Medulla oblongata (tissue), 1 donor: Measurements from ENCODE around the gene SMAD2.
"Not testable (repeated sequence)": the region's sequence is repeated elsewhere in the genome, so short reads cannot be mapped to it uniquely, and the experiment has no call there.

ENCODE experiments used
- DNase-seq: peaks from one replicate; pipeline ENCODE4 v3.0.0-alpha.2; 2015; ENCODE audit errors: extremely low spot score

Gene SMAD2

GRCh38 chr18:47844828-47845498 lies 85.5 kb downstream of the SMAD2 start:
- no peak for DNase-seq

- DNase-seq = no peak
These were observed 87.6 kb downstream of the SMAD2 start for GRCh38 chr18:47842836-47843235.

GRCh38 chr18:47838396-47838795 lies 92.1 kb downstream of the SMAD2 start:
- DNase-seq = no peak

- no peak for DNase-seq
These were observed 98.1 kb downstream of the SMAD2 start for GRCh38 chr18:47832348-47832747.

GRCh38 chr18:47831351-47831750 lies 99.1 kb downstream of the SMAD2 start:
- no peak for DNase-seq

- no peak for DNase-seq
These were observed 99.7 kb downstream of the SMAD2 start for GRCh38 chr18:47830772-47831171.

- no peak for DNase-seq
These were observed 100.6 kb downstream of the SMAD2 start for GRCh38 chr18:47829831-47830230.

GRCh38 chr18:47828031-47828430 lies 102.4 kb downstream of the SMAD2 start:
- DNase-seq = not testable (repeated sequence)

GRCh38 chr18:47826157-47827074 lies 104.0 kb downstream of the SMAD2 start:
- no peak for DNase-seq

GRCh38 chr18:47821314-47821713 lies 109.1 kb downstream of the SMAD2 start:
- DNase-seq = no peak

- no peak for DNase-seq
These were observed 112.7 kb downstream of the SMAD2 start for GRCh38 chr18:47817795-47818077.

GRCh38 chr18:47817017-47817794 lies 113.3 kb downstream of the SMAD2 start:
- no peak for DNase-seq

GRCh38 chr18:47815486-47816270 lies 114.8 kb downstream of the SMAD2 start:
- DNase-seq = no peak

GRCh38 chr18:47809420-47809819 lies 121.0 kb downstream of the SMAD2 start:
- DNase-seq = no peak

- no peak for DNase-seq
These were observed 127.7 kb downstream of the SMAD2 start for GRCh38 chr18:47802802-47803201.

GRCh38 chr18:47801817-47802216 lies 128.6 kb downstream of the SMAD2 start:
- DNase-seq = no peak

- DNase-seq = no peak
These were observed 129.7 kb downstream of the SMAD2 start for GRCh38 chr18:47800756-47801155.

GRCh38 chr18:47800248-47800647 lies 130.2 kb downstream of the SMAD2 start:
- DNase-seq = no peak

- DNase-seq = no peak
These were observed 131.1 kb downstream of the SMAD2 start for GRCh38 chr18:47799376-47799775.

- no peak for DNase-seq
These were observed 132.1 kb downstream of the SMAD2 start for GRCh38 chr18:47798366-47798765.

- no peak for DNase-seq
These were observed 133.3 kb downstream of the SMAD2 start for GRCh38 chr18:47797126-47797525.

GRCh38 chr18:47795434-47795814 lies 135.0 kb downstream of the SMAD2 start:
- DNase-seq = no peak
